Right renal cortex interstitium (tissue), 3 donors: ENCODE measurements around the gene LRP3. TPM values are rescaled to one million over a fixed set of nuclear protein-coding genes. Genes with fewer than 3 reads are reported as not detected.
A peak's percentile ranks its signal among the peaks of the same experiment; 100 is the strongest.

Experiments
- DNase-seq, 3 donors: peaks; one replicate each; pipeline ENCODE4 v3.0.0-alpha.2; 2013; ENCODE audit warnings: low read depth in 3 of 3, low spot score in 2 of 3
- polyA plus RNA-seq, 3 donors: library from polyadenylated mRNA; unstranded; fragments of 120-200 nt; gene quantifications; one replicate each; pipeline ENCODE4 v1.2.1, GENCODE V29; 2013; ENCODE audit not compliant: insufficient read length in 3 of 3

LRP3 gene
- polyA plus RNA-seq, 3 donors: 18.1 to 21.5 (median 18.2) TPM

- no peak for DNase-seq
Observed at GRCh38 chr19:33233056-33233873, 39.1 kb downstream of the LRP3 start.

- no peak for DNase-seq
Observed at GRCh38 chr19:33234092-33234491, 40.0 kb downstream of the LRP3 start.

GRCh38 chr19:33234736-33235135 is 40.6 kb downstream of the LRP3 start:
- DNase-seq: no peak

GRCh38 chr19:33235269-33235995 is 41.3 kb downstream of the LRP3 start:
- peak in 1 of 3 donors; percentile 33 for DNase-seq

- no peak for DNase-seq
Observed at GRCh38 chr19:33235996-33236350, 41.8 kb downstream of the LRP3 start.

- DNase-seq: no peak
Observed at GRCh38 chr19:33236696-33237390, 42.7 kb downstream of the LRP3 start.

- DNase-seq: no peak
Observed at GRCh38 chr19:33238481-33239149, 44.5 kb downstream of the LRP3 start.

GRCh38 chr19:33239223-33239975 is 45.3 kb downstream of the LRP3 start:
- DNase-seq: no peak

- no peak for DNase-seq
Observed at GRCh38 chr19:33240181-33240771, 46.1 kb downstream of the LRP3 start.

GRCh38 chr19:33241091-33241529 is 47.0 kb downstream of the LRP3 start:
- no peak for DNase-seq

GRCh38 chr19:33241530-33242101 is 47.5 kb downstream of the LRP3 start:
- DNase-seq: no peak

GRCh38 chr19:33242131-33242530 is 48.0 kb downstream of the LRP3 start:
- DNase-seq: no peak

GRCh38 chr19:33242911-33243310 is 48.8 kb downstream of the LRP3 start:
- DNase-seq: no peak

- no peak for DNase-seq
Observed at GRCh38 chr19:33245948-33246708, 52.0 kb downstream of the LRP3 start.

GRCh38 chr19:33246709-33247440 is 52.7 kb downstream of the LRP3 start:
- DNase-seq: no peak

GRCh38 chr19:33247441-33247819 is 53.3 kb downstream of the LRP3 start:
- no peak for DNase-seq

GRCh38 chr19:33248104-33248503 is 54.0 kb downstream of the LRP3 start:
- DNase-seq: no peak

- no peak for DNase-seq
Observed at GRCh38 chr19:33248553-33248953, 54.4 kb downstream of the LRP3 start.
